ENCODE data around the gene KAT14.
"Not testable (repeated sequence)": the region's sequence is repeated elsewhere in the genome, so short reads cannot be mapped to it uniquely, and the experiment has no call there.

The KAT14 gene

DNA sequence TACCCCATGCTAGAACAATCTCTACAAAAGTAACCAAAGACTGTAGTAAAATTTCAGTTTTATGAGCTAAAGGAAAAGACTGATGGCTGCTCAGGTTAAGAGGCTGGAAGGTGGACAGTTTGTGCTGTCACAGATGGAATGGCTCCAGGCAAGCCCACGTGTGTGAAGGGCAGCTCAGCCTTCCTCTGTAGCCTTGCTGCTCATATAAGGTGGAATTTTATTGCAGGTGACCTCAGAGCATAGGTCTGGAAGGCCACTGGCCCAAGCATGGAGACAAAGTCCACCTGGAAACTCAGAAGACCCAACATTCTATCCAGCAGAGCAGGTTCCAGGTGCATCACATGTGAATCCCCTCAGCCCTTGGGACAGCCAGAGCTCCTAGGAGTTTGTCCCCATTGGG lies 53.6 kb downstream of the KAT14 start:
- no peak overlapping the region for H3K4me3 ChIP-seq (ENCODE audit: low read depth, low read length)
- no peak for TF ChIP-seq CTCF (IDR thresholded peaks at IDR 0.05; ENCODE audit: low read depth, low read length, missing control alignments)
- no peak for DNase-seq (ENCODE audit: low read depth)

DNA sequence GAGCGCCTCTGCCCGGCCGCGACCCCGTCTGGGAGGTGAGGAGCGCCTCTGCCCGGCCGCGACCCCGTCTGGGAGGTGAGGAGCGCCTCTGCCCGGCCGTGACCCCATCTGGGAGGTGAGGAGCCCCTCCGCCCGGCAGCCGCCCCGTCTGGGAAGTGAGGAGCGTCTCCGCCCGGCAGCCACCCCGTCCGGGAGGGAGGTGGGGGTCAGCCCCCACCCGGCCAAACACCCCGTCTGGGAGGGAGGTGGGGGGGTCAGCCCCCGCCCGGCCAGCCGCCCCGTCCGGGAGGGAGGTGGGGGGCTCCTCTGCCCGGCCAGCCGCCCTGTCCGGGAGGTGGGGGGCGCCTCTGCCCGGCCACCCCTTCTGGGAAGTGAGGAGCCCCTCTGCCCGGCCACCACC lies 56.8 kb downstream of the KAT14 start:
- not testable (repeated sequence) for H3K4me3 ChIP-seq (ENCODE audit: low read depth, low read length); DNase-seq (ENCODE audit: low read depth)

- no peak overlapping the region for H3K4me3 ChIP-seq (ENCODE audit: low read depth, low read length)
- DNase-seq (ENCODE audit: low read depth), result no peak
- TF ChIP-seq CTCF (IDR thresholded peaks at IDR 0.05; ENCODE audit: low read depth, low read length, missing control alignments), result no peak
Measured at GRCh38 chr20:18195931-18196330, 58.3 kb downstream of the KAT14 start.

DNA sequence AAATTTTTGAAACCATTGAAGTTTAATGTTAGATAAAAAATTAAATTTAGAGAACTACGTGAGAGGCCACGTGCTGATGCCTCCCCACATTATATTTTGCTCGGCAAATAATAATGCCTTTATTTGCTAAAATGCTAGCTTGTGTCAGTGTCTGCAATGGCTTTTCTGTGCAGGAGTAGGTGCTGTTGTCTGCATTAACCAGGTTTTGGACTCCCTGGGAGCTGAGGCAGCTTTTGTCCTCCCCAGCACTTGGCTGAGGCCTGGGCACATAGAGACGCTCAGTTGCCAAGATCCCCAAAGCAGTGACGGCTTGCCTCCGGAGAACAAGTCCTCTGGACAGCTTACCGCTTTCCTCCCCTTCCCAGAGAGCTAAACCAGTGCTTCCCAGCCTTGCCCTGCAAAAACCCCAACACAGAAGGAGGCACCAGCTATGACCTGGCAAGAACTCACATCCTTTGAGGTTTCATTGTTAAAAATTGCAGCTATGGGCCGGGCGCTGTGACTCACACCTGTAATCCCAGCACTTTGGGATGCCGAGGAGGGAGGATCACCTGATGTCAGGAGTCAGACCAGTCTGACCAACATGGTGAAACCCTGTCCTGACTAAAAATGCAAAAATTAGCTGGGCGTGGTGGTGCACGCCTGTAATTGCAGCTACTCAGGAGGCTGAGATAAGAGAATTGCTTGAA lies 59.9 kb downstream of the KAT14 start:
- no peak for TF ChIP-seq CTCF (IDR thresholded peaks at IDR 0.05; ENCODE audit: low read depth, low read length, missing control alignments)
- no peak for DNase-seq (ENCODE audit: low read depth)
- H3K4me3 ChIP-seq (ENCODE audit: low read depth, low read length), result no peak overlapping the region

DNA sequence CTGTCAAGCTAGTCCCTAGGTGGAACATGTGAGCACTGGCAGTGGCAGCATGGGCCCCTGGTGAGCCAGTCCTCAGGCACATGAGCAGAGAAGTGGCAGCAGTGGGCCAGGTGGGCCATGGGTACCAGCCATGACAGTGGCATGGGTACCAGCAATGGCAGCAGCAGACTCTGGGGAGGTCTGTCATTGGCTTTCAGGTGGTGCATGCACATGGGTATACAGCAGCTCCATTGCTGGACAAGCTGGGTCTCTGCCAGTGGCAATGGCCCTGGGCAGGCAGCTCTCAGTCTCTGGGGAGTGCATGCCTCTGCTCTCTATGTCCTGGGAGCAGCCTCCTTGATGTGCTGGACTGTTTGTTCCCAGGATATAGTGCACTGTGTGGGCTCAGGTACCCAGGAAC lies 65.3 kb downstream of the KAT14 start:
- TF ChIP-seq CTCF (IDR thresholded peaks at IDR 0.05; ENCODE audit: low read depth, low read length, missing control alignments), result no peak
- DNase-seq (ENCODE audit: low read depth), result no peak
- no peak overlapping the region for H3K4me3 ChIP-seq (ENCODE audit: low read depth, low read length)

GRCh38 chr20:18203700-18204099 lies 66.0 kb downstream of the KAT14 start:
- H3K4me3 ChIP-seq (ENCODE audit: low read depth, low read length), result not testable (repeated sequence)

DNA sequence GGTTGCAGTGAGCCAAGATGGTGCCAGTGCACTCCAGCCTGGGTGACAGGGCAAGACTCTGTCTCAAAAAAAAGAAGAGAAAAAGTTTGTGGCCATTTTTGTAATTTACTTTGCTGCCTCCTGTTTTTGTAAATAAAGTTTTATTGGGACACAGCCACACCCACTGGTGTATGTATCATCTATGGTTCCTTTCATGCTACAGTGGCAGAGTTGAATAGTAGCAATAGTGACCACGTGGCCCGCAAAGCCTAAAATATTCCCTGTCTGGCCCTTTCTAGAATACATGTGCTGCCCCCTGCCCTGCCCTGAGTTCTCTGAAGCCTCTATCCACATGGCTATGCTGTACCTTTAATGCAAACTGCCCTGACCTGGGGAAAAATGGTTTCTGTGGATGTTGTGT lies 75.3 kb downstream of the KAT14 start:
- no peak for DNase-seq (ENCODE audit: low read depth)
- TF ChIP-seq CTCF (IDR thresholded peaks at IDR 0.05; ENCODE audit: low read depth, low read length, missing control alignments), result no peak
- H3K4me3 ChIP-seq (ENCODE audit: low read depth, low read length), result no peak overlapping the region

More at GRCh38 chr20:18203700-18204099, 66.0 kb downstream of the KAT14 start:
- DNase-seq (ENCODE audit: low read depth), result not testable (repeated sequence)

DNA sequence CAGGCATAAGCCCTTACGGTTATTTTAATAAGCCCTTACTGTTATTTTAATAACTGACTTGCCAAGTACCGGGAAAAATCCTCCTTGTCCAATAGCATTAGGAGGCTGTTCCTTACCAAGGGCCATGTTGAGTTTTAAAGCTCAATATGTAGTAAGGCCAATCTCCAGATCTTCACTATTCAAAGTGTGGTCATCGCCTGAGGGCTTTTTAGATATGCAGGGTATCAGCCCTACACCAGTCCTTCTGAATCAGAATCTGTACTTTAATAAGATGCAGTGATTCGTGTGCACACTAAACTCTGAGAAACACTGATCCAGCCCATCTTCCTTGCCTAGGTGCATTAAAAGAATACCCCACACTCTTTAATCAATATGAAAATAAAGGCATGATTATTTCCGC lies 77.9 kb downstream of the KAT14 start:
- TF ChIP-seq CTCF (IDR thresholded peaks at IDR 0.05; ENCODE audit: low read depth, low read length, missing control alignments), result no peak
- H3K4me3 ChIP-seq (ENCODE audit: low read depth, low read length), result no peak overlapping the region
- no peak for DNase-seq (ENCODE audit: low read depth)
